HG02798 (cell line): ENCODE measurements around the gene SRP14.
"Not testable (repeated sequence)": the region's sequence is repeated elsewhere in the genome, so short reads cannot be mapped to it uniquely, and the experiment has no call there.

Source experiments
- ATAC-seq: cut with Tn5 transposase; IDR thresholded peaks from one replicate; pipeline ENCODE4 v1.9.1; 2021; ENCODE audit warnings: mild to moderate bottlenecking; ENCODE audit not compliant: unreplicated experiment, poor library complexity

Gene SRP14

DNA sequence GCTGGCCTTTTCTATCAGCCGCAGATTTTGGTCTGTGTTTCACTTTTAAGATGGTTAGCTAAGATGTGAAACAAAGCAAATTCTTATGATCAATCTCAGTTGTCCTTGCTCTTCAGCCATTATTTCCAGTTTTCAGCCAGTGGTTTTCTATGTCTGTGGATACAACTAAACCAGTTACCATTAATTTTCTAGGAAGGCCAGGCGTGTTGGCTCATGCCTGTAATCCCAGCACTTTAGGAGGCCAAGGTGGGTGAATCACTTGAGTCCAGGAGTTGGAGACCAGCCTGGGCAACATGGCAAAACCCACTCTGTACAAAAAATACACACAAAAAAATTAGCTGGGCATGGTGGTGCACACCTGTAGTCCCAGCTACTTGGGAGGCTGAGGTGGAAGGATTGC lies 42.8 kb downstream of the SRP14 start:
- ATAC-seq: not testable (repeated sequence)

DNA sequence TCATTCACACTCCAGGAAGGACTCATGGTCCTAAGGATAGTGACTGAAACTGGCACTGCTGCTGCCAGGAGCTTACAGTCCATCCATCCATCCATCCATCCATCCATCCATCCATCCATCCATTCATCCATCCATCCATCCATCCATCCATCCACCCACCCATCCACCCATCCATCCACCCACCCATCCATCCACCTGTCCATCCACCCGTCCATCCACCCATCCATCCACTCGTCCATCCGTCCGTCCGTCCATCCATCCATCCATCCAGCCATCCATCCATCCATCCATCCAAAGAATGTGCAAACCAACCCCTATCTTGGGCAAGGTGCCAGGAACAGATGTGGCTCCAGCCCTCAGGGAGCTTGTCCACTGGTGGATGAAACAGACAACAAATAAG lies 46.0 kb downstream of the SRP14 start:
- not testable (repeated sequence) for ATAC-seq

- ATAC-seq: no peak
Measured at GRCh38 chr15:39990706-39991105, 48.3 kb downstream of the SRP14 start.

DNA sequence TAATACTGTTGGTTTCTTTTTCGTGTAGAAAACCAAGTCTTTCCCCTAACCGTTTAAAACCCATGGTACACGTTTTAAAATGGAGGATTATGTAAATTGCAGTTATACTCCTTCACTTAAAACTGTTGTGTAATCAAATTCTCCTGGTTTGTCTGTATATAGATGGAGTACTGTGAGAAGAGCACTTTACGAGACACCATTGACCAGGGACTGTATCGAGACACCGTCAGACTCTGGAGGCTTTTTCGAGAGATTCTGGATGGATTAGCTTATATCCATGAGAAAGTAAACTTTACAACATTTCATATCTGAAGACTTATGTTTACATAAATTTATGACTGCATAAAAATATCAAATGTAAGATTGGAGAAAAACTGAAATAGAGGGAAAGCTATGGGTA lies 51.2 kb downstream of the SRP14 start:
- ATAC-seq: no peak
